Thyroid gland (tissue), 4 donors: ENCODE data around the gene KCNIP4.

ENCODE experiments used
- CTCF ChIP-seq, 6 experiments: fragments of 200-600 bp in 3 of 6; fragments of 450-650 bp in 3 of 6; sonication (generic) in 3 of 6; IDR thresholded peaks; one replicate each; pipeline ENCODE4 v1.5.1; 2016 to 2019; ENCODE audit warnings: antibody characterized with exemption in 6 of 6, mild to moderate bottlenecking in 2 of 6, inconsistent platforms in 1 of 6, moderate library complexity in 1 of 6
- POLR2A ChIP-seq, 2 donors: fragments of 450-650 bp; IDR thresholded peaks; one replicate each; pipeline ENCODE4 v1.6.1; 2017; ENCODE audit warnings: antibody characterized with exemption in 2 of 2, mild to moderate bottlenecking in 2 of 2, moderate library complexity in 1 of 2

GRCh38 chr4:21009956-21010355 is 938.6 kb downstream of the KCNIP4 start:
- TF ChIP-seq POLR2A (IDR thresholded peaks at IDR 0.05) = no peak
- no peak for TF ChIP-seq CTCF (IDR thresholded peaks at IDR 0.05)
